Kidney (tissue), 14 donors: ENCODE data around the gene CYP2W1. TPM values are rescaled to one million over a fixed set of nuclear protein-coding genes. Genes with fewer than 3 reads are reported as not detected.

Source experiments
- DNase-seq, 5 donors: peaks; one replicate each; pipeline ENCODE4 v3.0.0-alpha.2; 2013 to 2020
- FAIRE-seq: peaks from 2 replicates; lab custom pipeline; 2012; peaks lifted over from hg19 to GRCh38; lab: Jason Lieb, UNC
- H3K27ac ChIP-seq, 2 donors: one replicate each; pipeline ENCODE4 v1.7.0; 2013; ENCODE audit warnings: low read depth in 2 of 2, low read length in 2 of 2, inconsistent platforms in 1 of 2
- H3K27me3 ChIP-seq: one replicate; pipeline ENCODE4 v1.7.1; 2013; ENCODE audit warnings: low read length, inconsistent platforms; ENCODE audit not compliant: control insufficient read depth, insufficient read depth
- H3K36me3 ChIP-seq, 3 donors: one replicate each; pipeline versions ENCODE4 v1.7.0 to v1.7.1; 2013; ENCODE audit warnings: low read length in 3 of 3, control low read depth in 1 of 3, inconsistent platforms in 1 of 3; ENCODE audit not compliant: insufficient read depth in 3 of 3, control insufficient read depth in 2 of 3
- H3K4me1 ChIP-seq, 3 donors: one replicate each; pipeline versions ENCODE4 v1.7.0 to v1.7.1; 2013; ENCODE audit warnings: low read length in 3 of 3, inconsistent platforms in 1 of 3, low read depth in 1 of 3; ENCODE audit not compliant: control insufficient read depth in 2 of 3, insufficient read depth in 2 of 3
- H3K4me3 ChIP-seq, 3 donors: one replicate each; pipeline versions ENCODE4 v1.7.0 to v1.8.1; 2013; ENCODE audit warnings: low read length in 3 of 3, control low read depth in 1 of 3, inconsistent platforms in 1 of 3
- H3K9ac ChIP-seq, 3 donors: one replicate each; pipeline versions ENCODE4 v1.7.0 to v1.7.1; 2013; ENCODE audit warnings: low read length in 3 of 3, control low read depth in 1 of 3, inconsistent platforms in 1 of 3
- H3K9me3 ChIP-seq, 3 donors: one replicate each; pipeline versions ENCODE4 v1.7.0 to v1.7.1; 2013; ENCODE audit warnings: low read length in 3 of 3, control low read depth in 1 of 3, inconsistent platforms in 1 of 3; ENCODE audit not compliant: control insufficient read depth in 2 of 3, insufficient read depth in 1 of 3
- CTCF ChIP-seq: IDR thresholded peaks from 3 replicates; pipeline ENCODE4 v1.5.1; 2012; ENCODE audit warnings: mild to moderate bottlenecking, moderate library complexity, borderline replicate concordance; ENCODE audit not compliant: insufficient read depth; ENCODE audit errors: extremely low read depth
- intact Hi-C: fragments of 100-400 bp; cut with DNase I; formaldehyde crosslinking; loops from one replicate; pipeline ENCODE4 v1.11.1; 2022
- polyA plus RNA-seq: library from polyadenylated mRNA; stranded (reverse); fragments of 350-450 nt; fragmentation: Illumina TruSeq; extraction: RNeasy Lipid Tissue Mini Kit (QIAGEN cat#74804); gene quantifications from one replicate; pipeline ENCODE4 v1.2.3, GENCODE V29; 2014; ENCODE audit warnings: low read depth, low replicate concordance; ENCODE audit not compliant: insufficient read depth
- total RNA-seq: library from RNA; stranded (reverse); fragmentation: NEBNext Ultra II Directional; extraction: Animal tissue kit (Norgen Biotek cat#: 25700); gene quantifications from one replicate; pipeline ENCODE4 v1.2.1, GENCODE V29; 2021
- donor health status: control.
- donor health status: control.
- donor health status: control.
- donor health status: control.
- donor health status: control.
- donor health status: DM: yes; HTN: yes; CAD: no.
- donor health status: Normal renal cell carcinoma (clear cell type).

CYP2W1 gene
- total and polyA plus RNA-seq, 2 donors from 2014 or later = 0.13 to 0.17 TPM

GRCh38 chr7:1022801-1023465 is 40.0 kb downstream of the CYP2W1 start:
- FAIRE-seq = no peak
- Histone ChIP-seq H3K36me3 (peaks cover 0 to 2% (median 0%) of the 10 kb centered on the region in 3 donors), H3K9ac (no peak overlapping the region), H3K27ac (no peak overlapping the region), H3K9me3 (no peaks in the 10 kb centered on the region), H3K27me3 (no peaks in the 10 kb centered on the region), H3K4me3 (no peak overlapping the region), H3K4me1 (peaks cover 0 to 11% (median 0%) of the 10 kb centered on the region in 3 donors)
- DNase-seq = peak in 2 of 5 donors; percentile 55 to 78
- no peak for TF ChIP-seq CTCF
- intact Hi-C loops = no loop called here

GRCh38 chr7:1024331-1024841 is 41.4 kb downstream of the CYP2W1 start:
- no peaks in the 10 kb centered on the region for H3K9me3 ChIP-seq
- H3K4me3 ChIP-seq = no peak overlapping the region
- FAIRE-seq = no peak
- peaks cover 0 to 16% (median 0%) of the 10 kb centered on the region in 3 donors for H3K4me1 ChIP-seq
- no peak overlapping the region for H3K9ac ChIP-seq
- DNase-seq = peak; percentile 34 to 88 (median 85)
- no peak overlapping the region for H3K27ac ChIP-seq
- intact Hi-C loops = no loop called here
- H3K36me3 ChIP-seq = no peaks in the 10 kb centered on the region
- TF ChIP-seq CTCF = no peak
- no peaks in the 10 kb centered on the region for H3K27me3 ChIP-seq

- H3K9ac ChIP-seq = no peak overlapping the region
- H3K4me3 ChIP-seq = no peak overlapping the region
- no peaks in the 10 kb centered on the region for H3K36me3 ChIP-seq
- H3K27me3 ChIP-seq = no peaks in the 10 kb centered on the region
- peaks cover 0 to 17% (median 0%) of the 10 kb centered on the region in 3 donors for H3K4me1 ChIP-seq
- no peaks in the 10 kb centered on the region for H3K9me3 ChIP-seq
- no peak for TF ChIP-seq CTCF
- no peak for FAIRE-seq
- H3K27ac ChIP-seq = no peak overlapping the region
- intact Hi-C loops = no loop called here
- DNase-seq = peak in 2 of 5 donors; percentile 50 to 71
These were observed 42.1 kb downstream of the CYP2W1 start for GRCh38 chr7:1024876-1025742.
